ENCODE data around the gene CTR9. TPM values are rescaled to one million over a fixed set of nuclear protein-coding genes. Genes with fewer than 3 reads are reported as not detected.

CTR9 gene
- total RNA-seq, 4 donors from 2014 or later, result 20.9 to 28.8 (median 23.7) TPM

DNA sequence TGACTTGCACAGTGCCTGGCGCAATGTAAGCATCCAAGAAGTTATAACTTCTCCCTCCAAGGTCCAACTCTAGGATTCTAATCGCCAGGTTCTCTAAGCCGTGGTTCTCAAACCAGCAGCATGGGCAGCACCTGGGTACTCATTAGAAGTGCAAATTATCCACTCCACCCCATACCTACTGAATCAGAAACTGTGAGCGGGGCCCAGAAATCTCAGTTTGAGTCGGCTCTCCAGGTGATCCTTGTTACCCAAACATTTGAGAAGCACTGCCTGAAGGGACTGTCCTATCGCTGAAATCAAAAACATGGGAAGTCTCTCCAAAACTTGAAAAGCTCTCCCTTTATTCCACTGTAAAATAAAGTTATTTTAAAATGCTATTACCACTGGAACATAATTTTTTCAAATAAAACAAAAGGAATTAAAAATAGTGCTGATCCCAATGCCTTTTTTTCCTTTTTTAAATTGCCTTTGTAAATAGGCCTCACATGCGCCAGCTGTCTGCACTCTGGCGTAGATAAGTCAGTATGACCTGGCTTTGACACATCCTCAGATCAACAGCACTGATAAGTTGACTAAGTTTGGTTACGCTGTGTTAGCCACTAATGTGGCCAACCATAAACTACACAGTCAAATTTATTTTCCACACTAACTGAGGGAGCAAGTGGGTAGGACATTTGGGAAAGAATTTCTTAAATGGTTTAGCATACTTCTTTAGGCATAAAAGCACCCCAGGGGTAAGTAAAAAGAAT lies 8.4 kb upstream of the CTR9 start:
- ATAC-seq (ENCODE audit: low FRiP score) (no peak), DNase-seq (ENCODE audit: low spot score) (no peak)
- TF ChIP-seq, protein P1, sequence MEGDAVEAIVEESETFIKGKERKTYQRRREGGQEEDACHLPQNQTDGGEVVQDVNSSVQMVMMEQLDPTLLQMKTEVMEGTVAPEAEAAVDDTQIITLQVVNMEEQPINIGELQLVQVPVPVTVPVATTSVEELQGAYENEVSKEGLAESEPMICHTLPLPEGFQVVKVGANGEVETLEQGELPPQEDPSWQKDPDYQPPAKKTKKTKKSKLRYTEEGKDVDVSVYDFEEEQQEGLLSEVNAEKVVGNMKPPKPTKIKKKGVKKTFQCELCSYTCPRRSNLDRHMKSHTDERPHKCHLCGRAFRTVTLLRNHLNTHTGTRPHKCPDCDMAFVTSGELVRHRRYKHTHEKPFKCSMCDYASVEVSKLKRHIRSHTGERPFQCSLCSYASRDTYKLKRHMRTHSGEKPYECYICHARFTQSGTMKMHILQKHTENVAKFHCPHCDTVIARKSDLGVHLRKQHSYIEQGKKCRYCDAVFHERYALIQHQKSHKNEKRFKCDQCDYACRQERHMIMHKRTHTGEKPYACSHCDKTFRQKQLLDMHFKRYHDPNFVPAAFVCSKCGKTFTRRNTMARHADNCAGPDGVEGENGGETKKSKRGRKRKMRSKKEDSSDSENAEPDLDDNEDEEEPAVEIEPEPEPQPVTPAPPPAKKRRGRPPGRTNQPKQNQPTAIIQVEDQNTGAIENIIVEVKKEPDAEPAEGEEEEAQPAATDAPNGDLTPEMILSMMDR (IDR thresholded peaks at IDR 0.05), result no peak

DNA sequence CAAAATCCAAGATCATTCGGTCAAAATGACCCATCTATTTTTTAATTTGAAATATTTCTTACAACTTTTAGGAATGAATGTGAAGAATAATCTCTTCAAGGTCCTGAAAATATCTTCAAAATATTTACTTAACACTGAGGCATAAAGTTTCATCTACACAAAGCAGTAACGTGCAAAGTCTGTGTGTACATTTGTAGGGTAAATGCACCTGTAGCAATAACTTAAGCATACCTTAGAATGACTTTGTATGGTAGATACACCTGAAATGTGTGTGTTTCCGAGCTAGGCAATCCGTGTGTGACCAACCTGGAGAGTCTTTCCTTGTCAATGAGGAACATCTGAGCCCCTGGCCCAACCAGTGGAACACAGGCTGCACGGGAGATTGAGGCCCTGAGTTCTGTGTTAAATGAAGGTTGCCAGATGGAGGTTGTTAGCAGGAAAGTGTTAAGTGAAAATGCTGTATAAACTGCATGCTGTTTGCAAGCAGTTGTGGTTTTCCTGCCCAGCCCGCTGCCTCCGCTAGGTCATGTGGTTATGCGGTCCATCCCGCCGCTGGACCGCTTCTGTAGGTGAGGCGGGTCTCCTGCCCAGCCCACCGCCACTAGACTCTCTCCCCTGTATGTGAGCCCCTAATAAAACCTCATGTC lies 7.6 kb upstream of the CTR9 start:
- DNase-seq (ENCODE audit: low spot score) (no peak), ATAC-seq (ENCODE audit: low FRiP score) (no peak)
- TF ChIP-seq, protein P1 (IDR thresholded peaks at IDR 0.05), result no peak

DNA sequence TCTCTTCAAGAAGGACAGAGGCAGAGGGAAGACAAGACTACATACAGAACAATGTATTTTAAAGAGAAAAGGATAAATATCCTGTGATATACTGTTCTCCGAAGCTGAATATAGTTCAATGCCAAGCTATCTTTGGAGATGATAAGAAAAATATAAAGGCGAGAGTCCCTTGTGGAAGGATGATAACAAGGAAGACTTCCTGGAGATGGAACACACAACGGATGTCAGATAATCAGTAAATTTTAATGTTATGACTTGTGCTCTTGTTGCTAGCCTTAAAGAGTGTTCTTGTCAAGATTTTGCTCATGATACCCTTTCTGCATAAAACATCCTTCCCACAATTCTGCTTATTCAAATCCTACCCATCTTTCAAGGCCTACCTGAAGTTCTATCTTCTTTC lies 6.8 kb upstream of the CTR9 start:
- TF ChIP-seq, protein P1 (IDR thresholded peaks at IDR 0.05), result no peak
- ATAC-seq (ENCODE audit: low FRiP score) (no peak), DNase-seq (ENCODE audit: low spot score) (no peak)

DNA sequence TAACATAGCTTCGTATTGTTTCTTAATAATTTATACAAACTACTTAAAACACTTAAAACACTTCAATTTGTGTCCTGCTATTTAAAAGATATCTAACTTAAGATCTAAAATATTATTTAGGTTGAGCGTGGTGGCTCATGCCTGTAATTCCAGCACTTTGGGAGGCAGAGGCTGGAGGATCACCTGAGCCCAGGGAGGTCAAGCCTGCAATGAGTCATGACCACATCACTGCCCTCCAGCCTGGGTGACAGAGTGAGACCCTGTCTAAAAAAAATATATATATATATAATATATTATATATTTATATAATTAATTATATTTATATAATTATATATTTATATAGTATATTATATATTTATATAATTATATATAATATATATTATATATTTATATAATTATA lies 4.2 kb upstream of the CTR9 start:
- TF ChIP-seq, protein P1 (IDR thresholded peaks at IDR 0.05), result no peak
- ATAC-seq (ENCODE audit: low FRiP score) (no peak), DNase-seq (ENCODE audit: low spot score) (no peak)

DNA sequence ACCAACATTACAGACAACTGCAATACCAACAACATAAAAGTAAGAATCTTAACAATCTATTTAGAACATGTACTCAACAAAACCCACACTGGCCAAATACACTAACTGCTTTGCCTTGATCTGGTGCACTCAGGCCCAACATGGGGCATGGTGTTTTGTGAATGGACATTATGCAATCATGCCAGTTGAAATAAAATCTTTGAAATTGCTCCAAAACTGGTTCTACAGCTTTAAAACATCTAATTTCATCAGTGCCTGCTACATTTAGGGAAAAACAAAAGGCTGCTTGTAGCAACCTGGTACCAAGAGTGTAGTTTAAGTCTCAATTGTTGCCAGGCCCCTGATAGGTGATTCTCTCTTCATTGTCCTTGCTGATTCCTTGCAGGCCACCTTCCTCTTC lies 3.3 kb upstream of the CTR9 start:
- TF ChIP-seq, protein P1 (IDR thresholded peaks at IDR 0.05), result no peak
- no peak for ATAC-seq (ENCODE audit: low FRiP score)
- no peak for DNase-seq (ENCODE audit: low spot score)

DNA sequence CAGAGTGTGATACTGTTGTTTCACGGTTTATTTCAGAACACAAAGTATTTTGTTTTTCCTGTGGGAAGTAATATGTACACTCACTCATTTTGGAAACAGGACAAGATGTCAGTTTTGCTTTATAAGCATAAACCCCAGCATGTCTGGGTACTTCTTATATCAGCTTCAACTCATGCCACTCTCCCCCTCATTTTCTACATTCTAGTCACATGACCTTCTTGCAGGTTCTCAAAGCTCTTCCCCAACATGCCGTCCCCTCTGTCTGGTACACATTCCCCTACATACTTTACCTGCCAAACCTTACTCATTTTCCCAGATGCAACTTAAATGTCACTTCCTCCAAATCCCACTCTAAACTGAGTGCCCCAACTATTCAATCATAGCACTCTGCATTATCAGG lies 1.6 kb upstream of the CTR9 start:
- DNase-seq (ENCODE audit: low spot score) (no peak), ATAC-seq (ENCODE audit: low FRiP score) (no peak)
- TF ChIP-seq, protein P1 (IDR thresholded peaks at IDR 0.05), result no peak

DNA sequence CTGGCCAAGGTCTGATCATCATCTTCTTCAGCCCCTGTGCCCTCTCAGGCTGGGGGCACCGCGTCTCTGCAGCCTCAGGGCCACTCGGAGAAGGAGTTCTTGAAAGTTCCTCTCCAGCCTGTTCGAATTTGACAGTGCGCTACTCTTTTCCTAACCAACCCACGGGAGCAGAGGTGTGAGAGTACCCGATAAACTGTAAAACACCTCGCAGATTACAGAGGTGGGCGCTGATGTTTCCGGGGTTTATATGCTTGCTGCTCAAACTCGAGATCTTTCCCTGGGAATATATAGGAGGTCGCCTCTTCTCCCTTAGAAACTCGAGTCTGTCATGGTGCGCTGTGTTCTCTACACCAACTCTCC lies 515 bp downstream of the CTR9 start:
- DNase-seq (ENCODE audit: low spot score) (no peak), ATAC-seq (ENCODE audit: low FRiP score) (peak; percentile 10)
- TF ChIP-seq, protein P1 (IDR thresholded peaks at IDR 0.05), result no peak

Measured in omental fat pad (tissue), 4 donors.